ENCODE measurements around the gene RPRD1B. TPM values are rescaled to one million over a fixed set of nuclear protein-coding genes. Genes with fewer than 3 reads are reported as not detected.

The RPRD1B gene
- total RNA-seq, 2 experiments from 2014 or later: 54.8 to 55.7 TPM

- Mint-ChIP-seq H3K4me3 (no peak overlapping the region), H3K9me3 (no peaks in the 10 kb centered on the region), H3K27me3 (no peaks in the 10 kb centered on the region), H3K36me3 (ENCODE audit: low read depth) (no peaks in the 10 kb centered on the region), H3K4me1 (ENCODE audit: low read depth) (no peaks in the 10 kb centered on the region), H3K27ac (no peak overlapping the region)
- H3K27me3 ChIP-seq (ENCODE audit: control insufficient read depth in 1 of 2, insufficient read depth in 2 of 2, low read length in 2 of 2): no peaks in the 10 kb centered on the region
- ATAC-seq (ENCODE audit: poor library complexity) (no peak), DNase-seq (peak in 3 of 14 experiments; percentile 7 to 28 (median 22))
- H3K27ac ChIP-seq (ENCODE audit: low read depth in 1 of 2, low read length in 2 of 2): no peak overlapping the region
- no peak for TF ChIP-seq CTCF (IDR thresholded peaks at IDR 0.05)
- ChIA-PET CTCF (no interaction called here), POLR2A (no interaction called here)
- H3K4me3 ChIP-seq (ENCODE audit: low read length): no peak overlapping the region
- H3K9me3 ChIP-seq (ENCODE audit: control insufficient read depth in 1 of 2, insufficient read depth in 1 of 2, low read length in 2 of 2): no peaks in the 10 kb centered on the region
- intact Hi-C loops (cut with DNase I, micrococcal nuclease): no loop called here
- no peaks in the 10 kb centered on the region for H3K4me1 ChIP-seq (ENCODE audit: insufficient read depth, low read length)
- H3K36me3 ChIP-seq (ENCODE audit: insufficient read depth, low read length): no peaks in the 10 kb centered on the region
Observed at GRCh38 chr20:38113401-38114325, 80.1 kb downstream of the RPRD1B start.

- Mint-ChIP-seq H3K36me3 (ENCODE audit: low read depth) (no peaks in the 10 kb centered on the region), H3K4me1 (ENCODE audit: low read depth) (no peaks in the 10 kb centered on the region), H3K27me3 (no peaks in the 10 kb centered on the region), H3K4me3 (no peak overlapping the region), H3K27ac (no peak overlapping the region), H3K9me3 (no peaks in the 10 kb centered on the region)
- Histone ChIP-seq H3K27ac (ENCODE audit: low read depth in 1 of 2, low read length in 2 of 2) (no peak overlapping the region), H3K4me1 (ENCODE audit: insufficient read depth, low read length) (no peaks in the 10 kb centered on the region), H3K27me3 (ENCODE audit: control insufficient read depth in 1 of 2, insufficient read depth in 2 of 2, low read length in 2 of 2) (no peaks in the 10 kb centered on the region), H3K4me3 (ENCODE audit: low read length) (no peak overlapping the region), H3K9me3 (ENCODE audit: control insufficient read depth in 1 of 2, insufficient read depth in 1 of 2, low read length in 2 of 2) (no peaks in the 10 kb centered on the region), H3K36me3 (ENCODE audit: insufficient read depth, low read length) (no peaks in the 10 kb centered on the region)
- ChIA-PET CTCF (no interaction called here), POLR2A (no interaction called here)
- ATAC-seq (ENCODE audit: poor library complexity) (no peak), DNase-seq (no peak)
- intact Hi-C loops (cut with DNase I, micrococcal nuclease): no loop called here
- no peak for TF ChIP-seq CTCF (IDR thresholded peaks at IDR 0.05)
Observed at GRCh38 chr20:38114353-38114791, 80.8 kb downstream of the RPRD1B start.

- H3K27ac Mint-ChIP-seq: no peak overlapping the region
- DNase-seq (no peak), ATAC-seq (ENCODE audit: poor library complexity) (no peak)
- ChIA-PET POLR2A (no interaction called here), CTCF (no interaction called here)
- TF ChIP-seq CTCF (IDR thresholded peaks at IDR 0.05): no peak
- intact Hi-C loops (cut with DNase I, micrococcal nuclease): no loop called here
- Histone ChIP-seq H3K36me3 (ENCODE audit: insufficient read depth, low read length) (no peaks in the 10 kb centered on the region), H3K27me3 (ENCODE audit: control insufficient read depth in 1 of 2, insufficient read depth in 2 of 2, low read length in 2 of 2) (no peaks in the 10 kb centered on the region), H3K27ac (ENCODE audit: low read depth in 1 of 2, low read length in 2 of 2) (no peak overlapping the region), H3K4me3 (ENCODE audit: low read length) (no peak overlapping the region), H3K9me3 (ENCODE audit: control insufficient read depth in 1 of 2, insufficient read depth in 1 of 2, low read length in 2 of 2) (no peaks in the 10 kb centered on the region), H3K4me1 (ENCODE audit: insufficient read depth, low read length) (no peaks in the 10 kb centered on the region)
- no peak overlapping the region for H3K4me3 Mint-ChIP-seq
- H3K4me1 Mint-ChIP-seq (ENCODE audit: low read depth): no peaks in the 10 kb centered on the region
- no peaks in the 10 kb centered on the region for H3K27me3 Mint-ChIP-seq
- no peaks in the 10 kb centered on the region for H3K9me3 Mint-ChIP-seq
- H3K36me3 Mint-ChIP-seq (ENCODE audit: low read depth): no peaks in the 10 kb centered on the region
Observed at GRCh38 chr20:38115205-38115604, 81.7 kb downstream of the RPRD1B start.

Data from CD4-positive, alpha-beta T cell (primary cell).